IMR-90 (cell line): ENCODE results near the gene PHACTR2. TPM values are rescaled to one million over a fixed set of nuclear protein-coding genes. Genes with fewer than 3 reads are reported as not detected.

Experiments used
- ATAC-seq: fragments of 200-7000 bp; cut with Tn5 transposase; 2 replicates; pipeline ENCODE4 v1.9.1; 2020; ENCODE audit warnings: low read depth, mild to moderate bottlenecking, moderate library complexity
- BruUV-seq: library from RNA; stranded (reverse); fragments of 400-500 nt; replicated peaks from 2 replicates; lab custom pipeline; 2021; lab: Mats Ljungman, UMichigan
- CTCF ChIA-PET: fragments of 300-600 bp; formaldehyde crosslinking; extraction: SDS; loops from one replicate; lab custom pipeline; 2021; ENCODE audit warnings: antibody characterized with exemption; lab: Yijun Ruan, JAX
- POLR2A ChIA-PET: fragments of 300-600 bp; sonication (Branson Sonifier 250); formaldehyde crosslinking; loops from one replicate; lab custom pipeline; 2022; ENCODE audit warnings: antibody characterized with exemption; ENCODE audit not compliant: unreplicated experiment; lab: Charles Lee
- DNase-seq: peaks from one replicate; pipeline ENCODE4 v3.0.0; 2013
- H2AFZ ChIP-seq: replicated peaks from 2 replicates; pipeline ENCODE3; 2013; ENCODE audit warnings: low read length, mild to moderate bottlenecking; ENCODE audit not compliant: poor library complexity
- H2AK5ac ChIP-seq: 2 replicates; pipeline ENCODE4 v1.6.1; 2013; ENCODE audit warnings: low read depth, low read length, inconsistent platforms
- H2AK9ac ChIP-seq: replicated peaks from 2 replicates; pipeline ENCODE3; 2013; ENCODE audit warnings: mild to moderate bottlenecking, low read depth, low read length, moderate library complexity; ENCODE audit not compliant: poor library complexity
- H2BK120ac ChIP-seq: 2 replicates; pipeline ENCODE4 v1.6.1; 2013; ENCODE audit warnings: low read depth, low read length, inconsistent platforms
- H2BK15ac ChIP-seq: 3 replicates; pipeline ENCODE4 v1.6.1; 2013; ENCODE audit warnings: low read depth, low read length, inconsistent platforms
- H2BK20ac ChIP-seq: 2 replicates; pipeline ENCODE4 v1.6.1; 2013; ENCODE audit warnings: low read depth, mild to moderate bottlenecking, inconsistent platforms, low read length, moderate library complexity
- H2BK5ac ChIP-seq: 2 replicates; pipeline ENCODE4 v1.6.1; 2013; ENCODE audit warnings: mild to moderate bottlenecking, low read depth, low read length, inconsistent platforms; ENCODE audit not compliant: poor library complexity, severe bottlenecking
- H3K14ac ChIP-seq: replicated peaks from 2 replicates; pipeline ENCODE4 v1.6.1; 2013; ENCODE audit warnings: low read depth, low read length, inconsistent platforms
- H3K18ac ChIP-seq: 2 replicates; pipeline ENCODE4 v1.6.1; 2013; ENCODE audit warnings: low read depth, low read length, control low read depth
- H3K23ac ChIP-seq: 2 replicates; pipeline ENCODE4 v1.6.1; 2013; ENCODE audit warnings: low read depth, low read length, inconsistent platforms
- H3K27ac ChIP-seq: 2 replicates; pipeline ENCODE4 v1.5.1; 2013; ENCODE audit warnings: mild to moderate bottlenecking, control low read depth, low read length; ENCODE audit not compliant: insufficient read depth
- H3K27me3 ChIP-seq: 2 replicates; pipeline ENCODE4 v1.6.1; 2013; ENCODE audit warnings: low read length; ENCODE audit not compliant: control insufficient read depth, insufficient read depth
- H3K36me3 ChIP-seq: 2 replicates; pipeline ENCODE4 v1.6.1; 2013; ENCODE audit warnings: low read length, mixed read lengths; ENCODE audit not compliant: control insufficient read depth, insufficient read depth
- H3K4ac ChIP-seq: 2 replicates; pipeline ENCODE4 v1.6.1; 2013; ENCODE audit warnings: low read depth, low read length, inconsistent platforms
- H3K4me1 ChIP-seq: 2 replicates; pipeline ENCODE4 v1.6.1; 2013; ENCODE audit warnings: low read length, mixed read lengths; ENCODE audit not compliant: control insufficient read depth, insufficient read depth
- H3K4me2 ChIP-seq: 2 replicates; pipeline ENCODE4 v1.6.1; 2013; ENCODE audit warnings: low read depth, mild to moderate bottlenecking, control low read depth, low read length, moderate library complexity
- H3K4me3 ChIP-seq: 2 replicates; pipeline ENCODE4 v1.5.1; 2013; ENCODE audit warnings: low read depth, mild to moderate bottlenecking, control low read depth, low read length, moderate library complexity; ENCODE audit not compliant: insufficient read depth
- H3K56ac ChIP-seq: 2 replicates; pipeline ENCODE4 v1.6.1; 2013; ENCODE audit warnings: low read length, inconsistent platforms; ENCODE audit not compliant: insufficient read depth; ENCODE audit errors: extremely low read depth
- H3K79me1 ChIP-seq, 2 experiments: 2 replicates each; pipeline ENCODE4 v1.6.1; 2013; ENCODE audit warnings: low read length in 2 of 2, inconsistent platforms in 1 of 2, low read depth in 1 of 2
- H3K9ac ChIP-seq: 2 replicates; pipeline ENCODE4 v1.6.1; 2013; ENCODE audit warnings: low read depth, low read length, control low read depth
- H3K9me1 ChIP-seq: 2 replicates; pipeline ENCODE4 v1.6.1; 2013; ENCODE audit warnings: low read length, inconsistent platforms; ENCODE audit not compliant: insufficient read depth
- H3K9me3 ChIP-seq: 2 replicates; pipeline ENCODE4 v1.6.1; 2013; ENCODE audit warnings: low read length; ENCODE audit not compliant: control insufficient read depth, insufficient read depth
- H4K20me1 ChIP-seq: 2 replicates; pipeline ENCODE4 v1.6.1; 2013; ENCODE audit warnings: low read length, inconsistent platforms; ENCODE audit not compliant: insufficient read depth
- H4K5ac ChIP-seq: 2 replicates; pipeline ENCODE4 v1.6.1; 2013; ENCODE audit warnings: mild to moderate bottlenecking, low read depth, low read length, control low read depth
- H4K8ac ChIP-seq, 2 experiments: 2 replicates each; pipeline ENCODE4 v1.6.1; 2013; ENCODE audit warnings: low read depth in 2 of 2, low read length in 2 of 2, control low read depth in 1 of 2, inconsistent platforms in 1 of 2
- H4K91ac ChIP-seq: 2 replicates; pipeline ENCODE4 v1.6.1; 2013; ENCODE audit warnings: low read depth, low read length, inconsistent platforms; ENCODE audit not compliant: insufficient read depth
- BHLHE40 ChIP-seq: fragments of 150-350 bp; IDR thresholded peaks from 2 replicates; pipeline ENCODE4 v1.6.1; 2016; ENCODE audit warnings: mild to moderate bottlenecking, low read depth, low read length
- CEBPB ChIP-seq: IDR thresholded peaks from 2 replicates; pipeline ENCODE4 v1.6.1; 2012; ENCODE audit warnings: low read depth, low read length, improper control_type of control experiment
- FOS ChIP-seq: fragments of 150-350 bp; IDR thresholded peaks from 2 replicates; pipeline ENCODE4 v1.6.1; 2016; ENCODE audit warnings: low read depth, low read length
- MAFK ChIP-seq: IDR thresholded peaks from 2 replicates; pipeline ENCODE4 v1.6.1; 2012; ENCODE audit warnings: low read depth, low read length, improper control_type of control experiment
- MXI1 ChIP-seq: IDR thresholded peaks from 2 replicates; pipeline ENCODE4 v1.6.1; 2012; ENCODE audit warnings: low read depth, mild to moderate bottlenecking, low read length, moderate library complexity, borderline replicate concordance
- POLR2A ChIP-seq: IDR thresholded peaks from 2 replicates; pipeline ENCODE4 v1.6.1; 2012; ENCODE audit warnings: mild to moderate bottlenecking, low read depth, low read length
- RAD21 ChIP-seq: IDR thresholded peaks from 2 replicates; pipeline ENCODE4 v1.6.1; 2012; ENCODE audit warnings: low read length, improper control_type of control experiment
- SMC3 ChIP-seq: fragments of 150-350 bp; IDR thresholded peaks from 2 replicates; pipeline ENCODE4 v1.6.1; 2016; ENCODE audit warnings: low read depth, mild to moderate bottlenecking, antibody characterized with exemption, low read length, moderate library complexity
- USF2 ChIP-seq: fragments of 150-350 bp; IDR thresholded peaks from 2 replicates; pipeline ENCODE4 v1.6.1; 2017; ENCODE audit warnings: mild to moderate bottlenecking, antibody characterized with exemption, low read length, low read depth
- dilution Hi-C: fragments of 300-500 bp; cut with HindIII; formaldehyde crosslinking; loops from one replicate; pipeline ENCODE4 v1.14.3; 2018; ENCODE audit warnings: low sequenced_read_pairs; ENCODE audit not compliant: unreplicated experiment
- in situ Hi-C: fragments of 300-500 bp; cut with MboI; formaldehyde crosslinking; loops from 3 replicates; pipeline ENCODE4 v1.14.3; 2019; ENCODE audit warnings: low sequenced_read_pairs, inconsistent platforms, mixed read lengths
- intact Hi-C: fragments of 100-400 bp; cut with micrococcal nuclease; formaldehyde crosslinking; loops from 2 replicates; pipeline ENCODE4 v1.10.0; 2022
- polyA plus RNA-seq, 3 experiments: library from polyadenylated mRNA; depleted of rRNA; stranded (reverse); fragments of >200 nt; gene quantifications; 2 replicates each; pipeline ENCODE4 v1.2.3, GENCODE V29; 2012; ENCODE audit warnings: low replicate concordance in 1 of 3
- total RNA-seq: library from RNA; depleted of rRNA; stranded (reverse); fragments of >200 nt; gene quantifications from 2 replicates; pipeline ENCODE4 v1.2.3, GENCODE V29; 2012

Gene PHACTR2
- total and polyA plus RNA-seq, 2 of the 4 experiments (the other 2 are of a cell fraction), result 14.5 to 74.2 TPM

- no peaks in the 10 kb centered on the region for H3K27me3 ChIP-seq
- in situ Hi-C loops (no loop called here), dilution Hi-C loops (no loop called here), intact Hi-C loops (no loop called here)
- H3K14ac ChIP-seq, result no peak overlapping the region
- no peak overlapping the region for H2AK9ac ChIP-seq
- peaks cover 15 to 30% of the 10 kb centered on the region in 2 experiments for H3K79me1 ChIP-seq
- no TSS peak for BruUV-seq
- TF ChIP-seq RAD21 (no peak), SMC3 (no peak), BHLHE40 (no peak), MAFK (no peak), USF2 (no peak), MXI1 (no peak), CEBPB (no peak), FOS (no peak), POLR2A (no peak)
- no peak overlapping the region for H2BK15ac ChIP-seq
- H3K4ac ChIP-seq, result no peak overlapping the region
- no peaks in the 10 kb centered on the region for H3K9me3 ChIP-seq
- H4K5ac ChIP-seq, result no peak overlapping the region
- POLR2A ChIA-PET, result no interaction called here
- no peak overlapping the region for H3K56ac ChIP-seq
- no peak overlapping the region for H3K18ac ChIP-seq
- H3K4me1 ChIP-seq, result no peaks in the 10 kb centered on the region; the same call in 1 of the 2 replicates
- no peak overlapping the region for H2BK5ac ChIP-seq
- H3K9me1 ChIP-seq, result peaks cover 13% of the 10 kb centered on the region
- CTCF ChIA-PET, result no interaction called here
- no peak overlapping the region for H3K23ac ChIP-seq
- H2AK5ac ChIP-seq, result no peak overlapping the region
- no peak overlapping the region for H4K91ac ChIP-seq
- no peak overlapping the region for H3K27ac ChIP-seq
- no peak overlapping the region for H2BK20ac ChIP-seq
- H3K4me2 ChIP-seq, result no peak overlapping the region
- H3K36me3 ChIP-seq, result peaks cover 32% of the 10 kb centered on the region
- ATAC-seq (no peak), DNase-seq (no peak)
- no peak overlapping the region for H2BK120ac ChIP-seq
- H3K9ac ChIP-seq, result no peak overlapping the region
- H4K8ac ChIP-seq, result no peak overlapping the region
- no peaks in the 10 kb centered on the region for H4K20me1 ChIP-seq
- no peak overlapping the region for H3K4me3 ChIP-seq
- H2AFZ ChIP-seq, result no peak overlapping the region
Measured at GRCh38 chr6:143758551-143758950, 80.8 kb downstream of the PHACTR2 start.
